Loucy (cell line): Measurements from ENCODE around the gene SCN9A.

Experiments
- CTCF ChIP-seq: fragments of 200-600 bp; sonication (generic); conservative IDR thresholded peaks from 2 replicates; pipeline ENCODE4 v1.5.1; 2014; ENCODE audit warnings: mild to moderate bottlenecking, antibody characterized with exemption, low read length
- EZH2phosphoT487 ChIP-seq: fragments of 200-600 bp; IDR thresholded peaks from 2 replicates; pipeline ENCODE4 v1.6.1; 2018; ENCODE audit warnings: antibody characterized with exemption, mild to moderate bottlenecking, moderate library complexity, borderline replicate concordance

- TF ChIP-seq CTCF (no peak), EZH2phosphoT487 (no peak)
Measured at GRCh38 chr2:166154685-166155338, 220.9 kb downstream of the SCN9A start.
